OCI-LY1 (cell line): ENCODE measurements around the gene CSMD2.

Experiments
- CTCF ChIP-seq: fragments of 200-600 bp; sonication (generic), shearing (Covaris generic); IDR thresholded peaks from 2 replicates; pipeline ENCODE4 v1.5.1; 2017; ENCODE audit warnings: mild to moderate bottlenecking, antibody characterized with exemption, low read length, moderate library complexity, mixed read lengths
- EZH2 ChIP-seq: fragments of 200-600 bp; sonication (generic), shearing (Covaris generic); IDR thresholded peaks from 2 replicates; pipeline ENCODE4 v1.8.0; 2017; ENCODE audit warnings: borderline replicate concordance, mixed run types, mild to moderate bottlenecking, antibody characterized with exemption, low read length, moderate library complexity, mixed read lengths

GRCh38 chr1:33841494-33841893, 323.5 kb downstream of the CSMD2 start:
- TF ChIP-seq CTCF (no peak), EZH2 (no peak)
